Osteocyte (in vitro differentiated cells): ENCODE results near the gene SLC12A9. TPM values are rescaled to one million over a fixed set of nuclear protein-coding genes. Genes with fewer than 3 reads are reported as not detected.
A peak's percentile ranks its signal among the peaks of the same experiment; 100 is the strongest.

Experiments used
- DNase-seq: peaks from one replicate; pipeline ENCODE4 v3.0.0; 2021; ENCODE audit warnings: mixed read lengths; ENCODE audit not compliant: unreplicated experiment; ENCODE audit errors: extremely low spot score
- H3K27ac Mint-ChIP-seq: one replicate; pipeline ENCODE4 v1.8.0; 2021; ENCODE audit warnings: mild to moderate bottlenecking, mixed read lengths; ENCODE audit not compliant: unreplicated experiment
- H3K27me3 Mint-ChIP-seq: one replicate; pipeline ENCODE4 v1.8.0; 2021; ENCODE audit warnings: mixed read lengths; ENCODE audit not compliant: unreplicated experiment
- H3K36me3 Mint-ChIP-seq: one replicate; pipeline ENCODE4 v1.8.0; 2021; ENCODE audit warnings: mixed read lengths; ENCODE audit not compliant: unreplicated experiment
- H3K4me1 Mint-ChIP-seq: one replicate; pipeline ENCODE4 v1.8.0; 2021; ENCODE audit warnings: mixed read lengths; ENCODE audit not compliant: unreplicated experiment
- H3K4me3 Mint-ChIP-seq: one replicate; pipeline ENCODE4 v1.8.0; 2021; ENCODE audit warnings: mild to moderate bottlenecking, moderate library complexity, mixed read lengths; ENCODE audit not compliant: unreplicated experiment
- H3K9me3 Mint-ChIP-seq: one replicate; pipeline ENCODE4 v1.8.0; 2021; ENCODE audit warnings: mixed read lengths; ENCODE audit not compliant: unreplicated experiment
- total RNA-seq: library from RNA; stranded (reverse); gene quantifications from 2 replicates; pipeline ENCODE4 v1.2.1, GENCODE V29; 2021
- TF ChIP-seq, protein P1 (sequence below): fragments of 200-600 bp; sonication (generic); IDR thresholded peaks from 2 replicates; pipeline ENCODE4 v1.5.0; 2021; ENCODE audit warnings: antibody characterized with exemption, mild to moderate bottlenecking, moderate library complexity

The SLC12A9 gene
- total RNA-seq, 1 donor from 2014 or later = 32.1 TPM

DNA sequence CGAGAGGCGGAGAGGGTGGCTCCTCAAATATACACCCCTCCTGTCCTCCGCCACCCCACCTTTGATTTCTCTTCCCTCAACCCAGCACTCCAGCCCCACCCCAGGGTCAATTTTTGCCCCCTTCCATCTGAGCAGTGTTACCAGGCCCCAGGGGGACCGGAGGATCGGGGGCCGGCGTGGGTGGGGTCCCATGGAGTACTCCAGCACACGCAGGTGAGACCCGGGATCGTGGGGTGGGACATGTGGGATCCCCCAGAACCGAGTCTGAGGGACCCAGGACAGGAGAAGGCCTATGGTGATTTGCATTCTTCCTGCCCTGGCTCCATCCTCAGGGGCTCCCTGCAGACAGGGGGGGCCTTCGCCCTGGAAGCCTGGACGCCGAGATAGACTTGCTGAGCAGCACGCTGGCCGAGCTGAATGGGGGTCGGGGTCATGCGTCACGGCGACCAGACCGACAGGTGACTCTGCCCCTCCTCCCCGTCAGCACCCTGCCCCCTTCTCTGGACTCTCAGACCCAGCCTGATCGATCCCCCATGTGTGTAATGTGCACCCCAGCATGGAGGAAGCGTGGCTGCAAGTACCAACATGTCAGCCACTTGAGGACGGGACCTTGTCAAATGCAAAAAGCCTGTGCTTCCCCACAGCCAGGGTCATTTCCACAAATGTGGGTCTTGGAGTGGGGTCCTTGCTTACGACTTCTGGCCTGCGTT, 15.4 kb downstream of the SLC12A9 start:
- no peak for DNase-seq
- H3K27me3 Mint-ChIP-seq = no peaks in the 10 kb centered on the region
- peak overlapping the region; percentile 96 for H3K4me3 Mint-ChIP-seq
- H3K36me3 Mint-ChIP-seq = peaks cover 14% of the 10 kb centered on the region
- H3K9me3 Mint-ChIP-seq = no peaks in the 10 kb centered on the region
- peaks cover 34% of the 10 kb centered on the region for H3K4me1 Mint-ChIP-seq
- TF ChIP-seq, protein P1, sequence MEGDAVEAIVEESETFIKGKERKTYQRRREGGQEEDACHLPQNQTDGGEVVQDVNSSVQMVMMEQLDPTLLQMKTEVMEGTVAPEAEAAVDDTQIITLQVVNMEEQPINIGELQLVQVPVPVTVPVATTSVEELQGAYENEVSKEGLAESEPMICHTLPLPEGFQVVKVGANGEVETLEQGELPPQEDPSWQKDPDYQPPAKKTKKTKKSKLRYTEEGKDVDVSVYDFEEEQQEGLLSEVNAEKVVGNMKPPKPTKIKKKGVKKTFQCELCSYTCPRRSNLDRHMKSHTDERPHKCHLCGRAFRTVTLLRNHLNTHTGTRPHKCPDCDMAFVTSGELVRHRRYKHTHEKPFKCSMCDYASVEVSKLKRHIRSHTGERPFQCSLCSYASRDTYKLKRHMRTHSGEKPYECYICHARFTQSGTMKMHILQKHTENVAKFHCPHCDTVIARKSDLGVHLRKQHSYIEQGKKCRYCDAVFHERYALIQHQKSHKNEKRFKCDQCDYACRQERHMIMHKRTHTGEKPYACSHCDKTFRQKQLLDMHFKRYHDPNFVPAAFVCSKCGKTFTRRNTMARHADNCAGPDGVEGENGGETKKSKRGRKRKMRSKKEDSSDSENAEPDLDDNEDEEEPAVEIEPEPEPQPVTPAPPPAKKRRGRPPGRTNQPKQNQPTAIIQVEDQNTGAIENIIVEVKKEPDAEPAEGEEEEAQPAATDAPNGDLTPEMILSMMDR = no peak
- peak overlapping the region; percentile 88 for H3K27ac Mint-ChIP-seq

DNA sequence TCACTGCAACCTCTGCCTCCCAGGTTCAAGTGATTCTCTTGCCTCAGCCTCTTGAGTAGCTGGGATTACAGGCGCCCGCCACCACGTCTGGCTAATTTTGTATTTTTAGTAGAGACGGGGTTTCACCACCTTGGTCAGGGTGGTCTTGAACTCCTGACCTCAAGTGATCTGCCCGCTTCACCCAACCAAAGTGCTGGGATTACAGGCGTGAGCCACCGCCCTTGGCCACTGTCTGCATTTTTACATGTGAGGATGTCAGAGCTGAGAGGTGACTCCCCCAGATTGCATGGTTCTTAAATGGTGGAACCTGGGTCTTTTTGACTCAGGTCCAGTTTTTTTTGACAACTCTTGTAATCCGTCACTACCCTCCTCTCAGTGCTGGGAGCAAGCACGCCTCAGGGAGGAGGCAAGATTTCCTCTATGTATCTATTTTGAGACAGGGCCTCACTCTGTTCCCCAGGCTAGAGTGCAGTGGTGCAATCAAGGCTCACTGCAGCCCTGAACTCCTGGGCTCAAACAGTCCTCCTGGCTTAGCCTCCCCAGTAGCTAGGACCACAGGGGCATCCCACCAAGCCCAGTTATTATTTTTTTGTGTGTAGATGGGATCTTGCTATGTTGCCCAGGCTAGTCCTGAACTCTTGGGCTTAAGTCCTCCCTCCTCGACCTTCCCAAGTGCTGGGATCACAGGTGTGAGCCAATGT, 21.2 kb downstream of the SLC12A9 start:
- Mint-ChIP-seq H3K9me3 (no peaks in the 10 kb centered on the region), H3K27me3 (no peaks in the 10 kb centered on the region), H3K36me3 (peaks cover 37% of the 10 kb centered on the region), H3K4me1 (peaks cover 51% of the 10 kb centered on the region), H3K27ac (peak overlapping the region; percentile 99), H3K4me3 (peak overlapping the region; percentile 98)
- no peak for DNase-seq
- TF ChIP-seq, protein P1 = no peak

DNA sequence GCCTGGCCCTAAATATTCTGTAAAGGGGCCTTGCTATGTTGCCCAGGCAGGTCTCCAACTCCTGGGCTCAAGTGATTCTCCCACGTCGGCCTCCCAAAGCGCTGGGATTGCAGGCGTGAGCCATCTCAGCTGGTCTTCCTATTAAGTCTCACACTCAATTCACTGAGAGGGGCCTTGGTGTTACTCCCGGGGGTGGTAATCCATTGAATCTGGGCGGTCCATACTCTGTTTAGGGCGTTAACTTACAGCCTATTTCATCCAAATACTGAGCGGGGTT, 21.7 kb downstream of the SLC12A9 start:
- Mint-ChIP-seq H3K4me3 (peak overlapping the region; percentile 98), H3K27me3 (no peaks in the 10 kb centered on the region), H3K9me3 (no peaks in the 10 kb centered on the region), H3K4me1 (peaks cover 48% of the 10 kb centered on the region), H3K36me3 (peaks cover 38% of the 10 kb centered on the region), H3K27ac (peak overlapping the region; percentile 99)
- TF ChIP-seq, protein P1 = no peak
- no peak for DNase-seq

DNA sequence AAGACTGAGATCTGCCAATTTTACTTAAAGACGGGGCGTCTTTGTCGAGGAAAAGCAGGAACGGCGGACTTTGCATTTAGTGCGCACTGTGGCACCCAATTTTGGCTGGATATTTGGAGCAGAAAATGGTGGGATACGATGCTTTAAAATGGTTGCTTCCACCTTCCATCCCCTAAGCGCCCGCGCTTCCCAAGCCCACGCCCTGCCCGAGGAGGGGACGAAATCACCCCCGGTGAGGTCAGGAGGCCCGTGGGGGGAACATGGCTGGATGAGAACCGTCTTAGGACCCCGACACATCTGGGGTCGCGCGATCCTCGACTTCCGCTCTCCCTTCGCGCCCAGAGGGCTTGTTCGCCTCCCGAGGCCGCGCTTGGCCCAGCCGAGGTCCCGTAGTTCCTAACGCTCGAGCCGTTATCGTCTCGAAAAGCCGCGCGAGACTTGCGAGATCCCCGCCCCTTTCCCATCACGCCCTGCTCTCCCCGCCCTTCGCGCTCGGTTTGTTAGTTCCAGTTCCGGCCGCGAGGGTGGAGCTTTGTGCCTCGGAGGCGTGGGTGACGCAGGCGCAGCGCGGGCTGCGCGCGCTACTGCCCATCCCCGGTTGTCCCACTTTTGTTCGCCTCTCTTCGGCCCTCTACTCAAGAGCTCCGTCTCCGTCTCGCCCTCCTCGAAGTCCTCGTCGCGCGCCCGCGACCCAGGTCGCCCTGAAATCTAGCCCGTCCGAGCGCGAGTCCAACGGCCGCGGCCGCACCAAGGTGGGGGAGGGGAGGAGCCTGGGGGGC, 22.3 kb downstream of the SLC12A9 start, which contains the start of gene SRRT:
Gene SRRT, plus strand, starts transcription at position 527 of the 779 bp plus-strand sequence. CDS start 488 bp downstream, outside the sequence.
- TF ChIP-seq, protein P1 = peak; percentile 43
- Mint-ChIP-seq H3K27me3 (no peaks in the 10 kb centered on the region), H3K4me3 (peak within 1 kb of the TSS; percentile 98), H3K4me1 (peaks cover 51% of the 10 kb centered on the region), H3K27ac (peak within 1 kb of the TSS; percentile 99), H3K36me3 (peaks cover 41% of the 10 kb centered on the region), H3K9me3 (no peaks in the 10 kb centered on the region)
- DNase-seq = peak; percentile 99

DNA sequence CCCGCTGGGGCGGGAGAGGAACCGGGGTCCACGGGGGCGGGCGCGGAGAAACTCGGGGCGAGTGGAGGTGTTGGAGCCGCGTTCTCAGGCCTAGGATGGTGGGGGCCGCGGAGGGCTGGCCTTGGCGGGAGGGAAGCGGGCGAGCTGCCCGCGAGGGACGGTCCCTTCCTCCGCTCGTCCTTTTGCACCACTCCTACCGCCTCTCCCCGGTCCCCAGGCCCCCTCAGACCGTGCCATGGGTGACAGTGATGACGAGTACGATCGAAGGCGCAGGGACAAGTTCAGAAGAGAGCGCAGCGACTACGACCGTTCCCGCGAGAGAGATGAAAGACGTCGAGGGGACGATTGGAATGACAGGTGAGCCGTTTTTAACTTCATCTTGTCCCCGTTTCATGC, 22.8 kb downstream of the SLC12A9 start:
- peak overlapping the region; percentile 98 for H3K4me3 Mint-ChIP-seq
- peak overlapping the region; percentile 99 for H3K27ac Mint-ChIP-seq
- no peaks in the 10 kb centered on the region for H3K27me3 Mint-ChIP-seq
- TF ChIP-seq, protein P1 = no peak
- peaks cover 55% of the 10 kb centered on the region for H3K4me1 Mint-ChIP-seq
- no peak for DNase-seq
- peaks cover 45% of the 10 kb centered on the region for H3K36me3 Mint-ChIP-seq
- no peaks in the 10 kb centered on the region for H3K9me3 Mint-ChIP-seq
